Progenitor cell of endocrine pancreas (in vitro differentiated cells): Measurements from ENCODE around the gene CIAO1. TPM values are rescaled to one million over a fixed set of nuclear protein-coding genes. Genes with fewer than 3 reads are reported as not detected.

Source experiments
- DNase-seq: peaks from one replicate; pipeline ENCODE4 v3.0.0; 2021; ENCODE audit warnings: low spot score; ENCODE audit not compliant: unreplicated experiment
- H3K27ac Mint-ChIP-seq: 2 replicates; pipeline ENCODE4 v1.8.0; 2021; ENCODE audit warnings: mild to moderate bottlenecking, moderate library complexity, mixed read lengths
- H3K27me3 Mint-ChIP-seq: 2 replicates; pipeline ENCODE4 v1.8.0; 2021; ENCODE audit warnings: mixed read lengths
- H3K36me3 Mint-ChIP-seq: 2 replicates; pipeline ENCODE4 v1.8.0; 2022; ENCODE audit warnings: mixed read lengths; ENCODE audit not compliant: insufficient read depth
- H3K4me1 Mint-ChIP-seq: 2 replicates; pipeline ENCODE4 v1.8.0; 2021; ENCODE audit warnings: low read depth, mixed read lengths
- H3K4me3 Mint-ChIP-seq: 2 replicates; pipeline ENCODE4 v1.8.0; 2021; ENCODE audit warnings: low read depth, mild to moderate bottlenecking, moderate library complexity, mixed read lengths
- H3K9me3 Mint-ChIP-seq: 2 replicates; pipeline ENCODE4 v1.8.0; 2021; ENCODE audit warnings: low read depth, mixed read lengths
- CTCF ChIP-seq: fragments of 200-600 bp; sonication (generic); IDR thresholded peaks from one replicate; pipeline ENCODE4 v1.5.0; 2021; ENCODE audit warnings: antibody characterized with exemption, mild to moderate bottlenecking; ENCODE audit not compliant: unreplicated experiment
- total RNA-seq: library from RNA; stranded (reverse); gene quantifications from 2 replicates; pipeline ENCODE4 v1.2.1, GENCODE V29; 2021

Gene CIAO1
- total RNA-seq, 1 donor from 2014 or later: 77.1 TPM

GRCh38 chr2:96233436-96233835, 32.6 kb upstream of the CIAO1 start:
- no peak overlapping the region for H3K4me3 Mint-ChIP-seq
- H3K4me1 Mint-ChIP-seq: no peaks in the 10 kb centered on the region
- no peaks in the 10 kb centered on the region for H3K27me3 Mint-ChIP-seq
- no peaks in the 10 kb centered on the region for H3K36me3 Mint-ChIP-seq
- no peak for DNase-seq
- TF ChIP-seq CTCF: no peak
- no peak overlapping the region for H3K27ac Mint-ChIP-seq
- H3K9me3 Mint-ChIP-seq: no peaks in the 10 kb centered on the region

- Mint-ChIP-seq H3K4me1 (no peaks in the 10 kb centered on the region), H3K9me3 (no peaks in the 10 kb centered on the region), H3K36me3 (no peaks in the 10 kb centered on the region), H3K4me3 (no peak overlapping the region), H3K27me3 (no peaks in the 10 kb centered on the region), H3K27ac (no peak overlapping the region)
- no peak for TF ChIP-seq CTCF
- no peak for DNase-seq
Measured at GRCh38 chr2:96233880-96234316, 32.1 kb upstream of the CIAO1 start.

GRCh38 chr2:96236882-96237281, 29.1 kb upstream of the CIAO1 start:
- H3K36me3 Mint-ChIP-seq: peaks cover 1% of the 10 kb centered on the region
- no peak overlapping the region for H3K4me3 Mint-ChIP-seq
- TF ChIP-seq CTCF: no peak
- H3K27me3 Mint-ChIP-seq: no peaks in the 10 kb centered on the region
- no peak for DNase-seq
- H3K27ac Mint-ChIP-seq: no peak overlapping the region
- H3K9me3 Mint-ChIP-seq: no peaks in the 10 kb centered on the region
- no peaks in the 10 kb centered on the region for H3K4me1 Mint-ChIP-seq

- Mint-ChIP-seq H3K27me3 (no peaks in the 10 kb centered on the region), H3K4me3 (no peak overlapping the region), H3K4me1 (no peaks in the 10 kb centered on the region), H3K9me3 (no peaks in the 10 kb centered on the region), H3K27ac (no peak overlapping the region), H3K36me3 (peaks cover 1% of the 10 kb centered on the region)
- no peak for DNase-seq
- TF ChIP-seq CTCF: no peak
Measured at GRCh38 chr2:96238266-96238665, 27.8 kb upstream of the CIAO1 start.

- Mint-ChIP-seq H3K4me3 (no peak overlapping the region), H3K27ac (no peak overlapping the region), H3K4me1 (no peaks in the 10 kb centered on the region), H3K36me3 (peaks cover 1% of the 10 kb centered on the region), H3K9me3 (no peaks in the 10 kb centered on the region), H3K27me3 (no peaks in the 10 kb centered on the region)
- no peak for DNase-seq
- TF ChIP-seq CTCF: no peak
Measured at GRCh38 chr2:96239091-96239490, 26.9 kb upstream of the CIAO1 start.
